HEK293 (cell line): Measurements from ENCODE around the gene C3orf20.

Experiments used
- CTCF ChIA-PET: fragments of 350-600 bp; formaldehyde crosslinking; extraction: SDS; loops from one replicate; lab custom pipeline; 2021; ENCODE audit warnings: antibody characterized with exemption; lab: Yijun Ruan, JAX
- POLR2A ChIA-PET: fragments of 300-600 bp; formaldehyde crosslinking; extraction: SDS; loops from one replicate; lab custom pipeline; 2020; ENCODE audit warnings: antibody characterized with exemption, inconsistent platforms; lab: Yijun Ruan, JAX
- H3K27ac ChIP-seq: fragments of 200-500 bp; sonication (Bioruptor generic); 2 replicates; pipeline ENCODE4 v1.5.1; 2014; ENCODE audit warnings: low read depth, low read length, control low read depth, inconsistent platforms; ENCODE audit errors: extremely low read depth
- H3K36me3 ChIP-seq, 2 experiments: fragments of 200-500 bp in 1 of 2; sonication (Bioruptor generic) in 1 of 2; 1 replicate in 1 of 2; 2 replicates in 1 of 2; pipeline ENCODE4 v1.5.1; 2014 to 2017; ENCODE audit warnings: inconsistent platforms in 2 of 2, low read length in 2 of 2; ENCODE audit not compliant: control insufficient read depth in 2 of 2, insufficient read depth in 1 of 2
- H3K4me1 ChIP-seq: fragments of 200-500 bp; sonication (Bioruptor generic); 2 replicates; pipeline ENCODE4 v1.5.1; 2014; ENCODE audit warnings: mild to moderate bottlenecking, low read length, inconsistent platforms; ENCODE audit not compliant: control insufficient read depth, insufficient read depth
- H3K4me3 ChIP-seq: 2 replicates; pipeline ENCODE4 v1.5.1; 2011; ENCODE audit warnings: low read depth, mild to moderate bottlenecking, control low read depth, low read length, moderate library complexity
- H3K9me3 ChIP-seq: fragments of 200-500 bp; sonication (Bioruptor generic); 2 replicates; pipeline ENCODE4 v1.5.1; 2014; ENCODE audit warnings: low read depth, low read length, inconsistent platforms; ENCODE audit not compliant: control insufficient read depth, insufficient read depth
- IKZF3 ChIP-seq: fragments of 450-650 bp; IDR thresholded peaks from 2 replicates; pipeline ENCODE4 v1.5.0; 2018; ENCODE audit warnings: missing biosample characterization, mild to moderate bottlenecking, missing genetic modification characterization, moderate library complexity
- KLF10 ChIP-seq: fragments of 450-650 bp; IDR thresholded peaks from 2 replicates; pipeline ENCODE4 v1.5.1; 2018; ENCODE audit warnings: missing biosample characterization, mild to moderate bottlenecking, missing genetic modification characterization
- KLF16 ChIP-seq: fragments of 450-650 bp; formaldehyde crosslinking; IDR thresholded peaks from 2 replicates; pipeline ENCODE4 v1.5.1; 2017; ENCODE audit warnings: missing biosample characterization, missing genetic modification characterization
- REPIN1 ChIP-seq: fragments of 450-650 bp; formaldehyde crosslinking; IDR thresholded peaks from 2 replicates; pipeline ENCODE4 v1.5.1; 2017; ENCODE audit warnings: missing biosample characterization, missing genetic modification characterization, low read depth
- SP2 ChIP-seq: fragments of 450-650 bp; formaldehyde crosslinking; IDR thresholded peaks from 2 replicates; pipeline ENCODE4 v1.5.1; 2016; ENCODE audit warnings: missing biosample characterization, missing genetic modification characterization
- ZBTB7A ChIP-seq: fragments of 450-650 bp; formaldehyde crosslinking; IDR thresholded peaks from 2 replicates; pipeline ENCODE4 v1.5.1; 2016; ENCODE audit warnings: low read depth, missing biosample characterization, missing genetic modification characterization
- ZFP3 ChIP-seq: fragments of 450-650 bp; formaldehyde crosslinking; IDR thresholded peaks from 2 replicates; pipeline ENCODE4 v1.5.1; 2016; ENCODE audit warnings: low read depth, missing biosample characterization, missing genetic modification characterization
- ZFP37 ChIP-seq: fragments of 450-650 bp; formaldehyde crosslinking; IDR thresholded peaks from 2 replicates; pipeline ENCODE4 v1.5.1; 2016; ENCODE audit warnings: missing biosample characterization, missing genetic modification characterization
- ZNF140 ChIP-seq: fragments of 450-650 bp; formaldehyde crosslinking; IDR thresholded peaks from 2 replicates; pipeline ENCODE4 v1.5.1; 2016; ENCODE audit warnings: missing biosample characterization, missing genetic modification characterization
- ZNF221 ChIP-seq: fragments of 450-650 bp; formaldehyde crosslinking; IDR thresholded peaks from 2 replicates; pipeline ENCODE4 v1.5.1; 2017; ENCODE audit warnings: missing biosample characterization, missing genetic modification characterization, borderline replicate concordance
- ZNF26 ChIP-seq: fragments of 450-650 bp; formaldehyde crosslinking; IDR thresholded peaks from 2 replicates; pipeline ENCODE4 v1.5.1; 2016; ENCODE audit warnings: missing biosample characterization, missing genetic modification characterization
- ZNF266 ChIP-seq: fragments of 450-650 bp; formaldehyde crosslinking; IDR thresholded peaks from 2 replicates; pipeline ENCODE4 v1.5.1; 2016; ENCODE audit warnings: missing biosample characterization, missing genetic modification characterization, low read depth
- ZNF292 ChIP-seq: fragments of 450-650 bp; formaldehyde crosslinking; IDR thresholded peaks from 2 replicates; pipeline ENCODE4 v1.5.1; 2016; ENCODE audit warnings: low read depth, missing biosample characterization, missing genetic modification characterization, borderline replicate concordance
- ZNF311 ChIP-seq: fragments of 450-650 bp; formaldehyde crosslinking; IDR thresholded peaks from 2 replicates; pipeline ENCODE4 v1.5.1; 2017; ENCODE audit warnings: missing biosample characterization, missing genetic modification characterization, borderline replicate concordance
- ZNF555 ChIP-seq: fragments of 450-650 bp; formaldehyde crosslinking; conservative IDR thresholded peaks from 2 replicates; pipeline ENCODE4 v1.5.1; 2017; ENCODE audit warnings: missing biosample characterization, mild to moderate bottlenecking, missing genetic modification characterization, inconsistent platforms
- ZNF610 ChIP-seq: fragments of 450-650 bp; formaldehyde crosslinking; IDR thresholded peaks from 2 replicates; pipeline ENCODE4 v1.5.1; 2016; ENCODE audit warnings: missing biosample characterization, missing genetic modification characterization, borderline replicate concordance
- ZNF623 ChIP-seq: fragments of 450-650 bp; formaldehyde crosslinking; IDR thresholded peaks from 2 replicates; pipeline ENCODE4 v1.5.1; 2016; ENCODE audit warnings: missing biosample characterization, missing genetic modification characterization
- ZNF629 ChIP-seq: fragments of 450-650 bp; formaldehyde crosslinking; IDR thresholded peaks from 2 replicates; pipeline ENCODE4 v1.5.1; 2017; ENCODE audit warnings: missing biosample characterization, missing genetic modification characterization
- ZNF768 ChIP-seq: fragments of 450-650 bp; formaldehyde crosslinking; IDR thresholded peaks from 2 replicates; pipeline ENCODE4 v1.5.1; 2018; ENCODE audit warnings: missing biosample characterization, mild to moderate bottlenecking, missing genetic modification characterization
- ZNF830 ChIP-seq: fragments of 450-650 bp; IDR thresholded peaks from 2 replicates; pipeline ENCODE4 v1.5.0; 2018; ENCODE audit warnings: missing biosample characterization, missing genetic modification characterization, low read depth, mild to moderate bottlenecking, moderate library complexity
- ZNF843 ChIP-seq: fragments of 450-650 bp; formaldehyde crosslinking; IDR thresholded peaks from 2 replicates; pipeline ENCODE4 v1.5.1; 2016; ENCODE audit warnings: missing biosample characterization, missing genetic modification characterization
- TF ChIP-seq, protein P1 (sequence below): fragments of 450-650 bp; formaldehyde crosslinking; optimal IDR thresholded peaks from 2 replicates; pipeline ENCODE3; 2016; ENCODE audit warnings: missing biosample characterization, mild to moderate bottlenecking, missing genetic modification characterization
- TF ChIP-seq, protein P2 (sequence below): fragments of 450-650 bp; formaldehyde crosslinking; IDR thresholded peaks from 2 replicates; pipeline ENCODE4 v1.5.1; 2016; ENCODE audit warnings: missing biosample characterization, missing genetic modification characterization

Gene C3orf20

DNA sequence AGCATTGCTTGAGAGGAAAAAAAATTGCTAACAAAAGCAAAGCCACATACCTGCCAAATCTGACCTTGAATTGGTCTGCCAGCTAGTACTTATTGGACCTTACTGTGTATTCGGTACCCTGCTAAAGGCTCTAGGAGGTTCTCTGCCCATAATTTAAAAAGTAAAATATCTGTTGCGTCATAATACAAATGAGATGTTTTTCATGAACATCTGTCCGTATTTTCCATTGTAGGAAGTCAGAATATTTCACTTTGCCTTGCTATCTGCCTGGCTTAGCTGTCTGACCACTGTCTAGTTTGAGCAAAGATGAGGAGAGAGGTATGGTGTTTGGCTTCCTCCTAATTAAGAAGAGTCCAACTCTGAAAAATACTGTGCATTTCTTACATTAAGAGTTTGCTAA lies 10.8 kb upstream of the C3orf20 start:
- H3K9me3 ChIP-seq: no peaks in the 10 kb centered on the region
- TF ChIP-seq ZNF311 (tag by site-specific recombination): no peak
- TF ChIP-seq SP2 (tag by site-specific recombination): no peak
- TF ChIP-seq ZNF843 (tag by site-specific recombination): no peak
- no peak for TF ChIP-seq KLF10 (tag by site-specific recombination)
- TF ChIP-seq ZNF623: no peak
- no peak for TF ChIP-seq ZNF830 (tag by site-specific recombination)
- no peak for TF ChIP-seq ZNF555 (tag by site-specific recombination)
- TF ChIP-seq ZNF292 (tag by site-specific recombination): no peak
- TF ChIP-seq REPIN1 (tag by site-specific recombination): no peak
- TF ChIP-seq, all 188 proteins: peak for 0
- no peak overlapping the region for H3K4me3 ChIP-seq
- peaks cover 73 to 96% of the 10 kb centered on the region in 2 experiments for H3K36me3 ChIP-seq
- CTCF ChIA-PET: no interaction called here
- POLR2A ChIA-PET: no interaction called here
- no peaks in the 10 kb centered on the region for H3K4me1 ChIP-seq
- no peak overlapping the region for H3K27ac ChIP-seq

DNA sequence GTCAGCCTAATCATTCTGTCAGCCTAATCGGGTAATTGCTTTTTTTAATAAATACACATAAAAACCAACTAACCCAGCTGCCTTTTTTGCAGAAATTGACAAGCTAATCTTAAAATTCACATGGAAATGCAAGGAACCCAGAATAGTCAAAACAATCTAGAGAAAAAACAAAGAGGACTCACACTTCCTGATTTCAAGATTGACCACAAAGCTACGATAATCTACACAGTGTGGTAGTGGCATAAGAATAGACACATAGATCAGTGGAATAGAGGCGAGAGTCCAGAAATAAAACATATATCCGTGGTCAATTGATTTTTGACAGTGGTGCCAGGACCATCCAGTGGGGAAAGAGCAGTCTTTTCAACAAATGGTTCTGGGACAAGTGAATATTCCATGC lies 2.4 kb upstream of the C3orf20 start:
- ChIA-PET CTCF (interaction anchor here (0.9 to 5.1 kb wide), 9 partner anchors 11 to 469 kb away, joined by 3 to 41 read pairs (median 4); partner anchors contain the start of gene CCDC174), POLR2A (interaction anchor here (0.6 kb wide), 1 partner anchor 32 kb away, joined by 4 read pairs; no protein-coding TSS in a partner anchor)
- no peaks in the 10 kb centered on the region for H3K9me3 ChIP-seq
- H3K4me3 ChIP-seq: no peak overlapping the region
- TF ChIP-seq ZFP3 (no peak), ZNF140 (tag by site-specific recombination) (no peak), ZBTB7A (tag by site-specific recombination) (no peak), IKZF3 (no peak), ZNF629 (no peak), ZNF610 (no peak), ZNF768 (tag by site-specific recombination) (no peak), ZNF26 (tag by site-specific recombination) (no peak), KLF16 (tag by site-specific recombination) (no peak), ZNF266 (tag by site-specific recombination) (no peak), ZFP37 (no peak), ZNF221 (tag by site-specific recombination) (no peak)
- TF ChIP-seq, protein P1, sequence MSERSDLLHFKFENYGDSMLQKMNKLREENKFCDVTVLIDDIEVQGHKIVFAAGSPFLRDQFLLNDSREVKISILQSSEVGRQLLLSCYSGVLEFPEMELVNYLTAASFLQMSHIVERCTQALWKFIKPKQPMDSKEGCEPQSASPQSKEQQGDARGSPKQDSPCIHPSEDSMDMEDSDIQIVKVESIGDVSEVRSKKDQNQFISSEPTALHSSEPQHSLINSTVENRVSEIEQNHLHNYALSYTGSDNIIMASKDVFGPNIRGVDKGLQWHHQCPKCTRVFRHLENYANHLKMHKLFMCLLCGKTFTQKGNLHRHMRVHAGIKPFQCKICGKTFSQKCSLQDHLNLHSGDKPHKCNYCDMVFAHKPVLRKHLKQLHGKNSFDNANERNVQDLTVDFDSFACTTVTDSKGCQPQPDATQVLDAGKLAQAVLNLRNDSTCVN (tag by site-specific recombination): no peak
- TF ChIP-seq, protein P2, sequence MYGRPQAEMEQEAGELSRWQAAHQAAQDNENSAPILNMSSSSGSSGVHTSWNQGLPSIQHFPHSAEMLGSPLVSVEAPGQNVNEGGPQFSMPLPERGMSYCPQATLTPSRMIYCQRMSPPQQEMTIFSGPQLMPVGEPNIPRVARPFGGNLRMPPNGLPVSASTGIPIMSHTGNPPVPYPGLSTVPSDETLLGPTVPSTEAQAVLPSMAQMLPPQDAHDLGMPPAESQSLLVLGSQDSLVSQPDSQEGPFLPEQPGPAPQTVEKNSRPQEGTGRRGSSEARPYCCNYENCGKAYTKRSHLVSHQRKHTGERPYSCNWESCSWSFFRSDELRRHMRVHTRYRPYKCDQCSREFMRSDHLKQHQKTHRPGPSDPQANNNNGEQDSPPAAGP (tag by site-specific recombination): no peak
- TF ChIP-seq, all 188 proteins: peak for 0
- H3K36me3 ChIP-seq: peaks cover 37 to 67% of the 10 kb centered on the region in 2 experiments
- H3K27ac ChIP-seq: no peak overlapping the region
- H3K4me1 ChIP-seq: no peaks in the 10 kb centered on the region
